LNCaP clone FGC (cell line): ENCODE results near the gene SEMA4B.

Experiments used
- DNase-seq: peaks from one replicate; pipeline ENCODE4 v3.0.0-alpha.2; 2011; ENCODE audit warnings: low read depth
- H3K4me3 ChIP-seq: 2 replicates; pipeline ENCODE4 v1.5.1; 2011; ENCODE audit warnings: mild to moderate bottlenecking, low read depth, low read length, control low read depth
- CTCF ChIP-seq: IDR thresholded peaks from 2 replicates; pipeline ENCODE4 v1.5.1; 2012; ENCODE audit warnings: mild to moderate bottlenecking; ENCODE audit not compliant: control insufficient read depth, insufficient read depth; ENCODE audit errors: extremely low read depth

Gene SEMA4B

GRCh38 chr15:90201944-90202375 is 830 bp downstream of the SEMA4B start:
- DNase-seq = no peak
- no peak for TF ChIP-seq CTCF
- peak overlapping the region; percentile 60 for H3K4me3 ChIP-seq

- H3K4me3 ChIP-seq = no peak overlapping the region
- no peak for TF ChIP-seq CTCF
- DNase-seq = no peak
Measured at GRCh38 chr15:90202929-90203328, 1.8 kb downstream of the SEMA4B start.

- H3K4me3 ChIP-seq = no peak overlapping the region
- no peak for DNase-seq
- TF ChIP-seq CTCF = no peak
Measured at GRCh38 chr15:90203473-90203872, 2.3 kb downstream of the SEMA4B start.

GRCh38 chr15:90203922-90204321 is 2.8 kb downstream of the SEMA4B start:
- TF ChIP-seq CTCF = no peak
- no peak overlapping the region for H3K4me3 ChIP-seq
- no peak for DNase-seq

GRCh38 chr15:90205050-90205848 is 4.1 kb downstream of the SEMA4B start:
- DNase-seq = no peak
- H3K4me3 ChIP-seq = no peak overlapping the region
- no peak for TF ChIP-seq CTCF

- no peak for TF ChIP-seq CTCF
- H3K4me3 ChIP-seq = no peak overlapping the region
- DNase-seq = no peak
Measured at GRCh38 chr15:90205886-90206285, 4.8 kb downstream of the SEMA4B start.

GRCh38 chr15:90207252-90207651 is 6.1 kb downstream of the SEMA4B start:
- no peak overlapping the region for H3K4me3 ChIP-seq
- DNase-seq = no peak
- TF ChIP-seq CTCF = no peak
